Neural cell (in vitro differentiated cells): ENCODE results near the gene GPR139. TPM values are rescaled to one million over a fixed set of nuclear protein-coding genes. Genes with fewer than 3 reads are reported as not detected.

Experiments used
- H2AFZ ChIP-seq: fragments of 200-600, 300-800 bp; sonication (generic), shearing (Covaris generic); 2 replicates; pipeline ENCODE4 v1.6.0; 2014; ENCODE audit warnings: low read depth, mild to moderate bottlenecking, antibody characterized with exemption, low read length, moderate library complexity
- H3F3A ChIP-seq: fragments of 200-600 bp; shearing (Covaris generic); 2 replicates; pipeline ENCODE4 v1.6.1; 2016; ENCODE audit warnings: mild to moderate bottlenecking, moderate library complexity, mixed read lengths, antibody characterized with exemption, low read length; ENCODE audit not compliant: insufficient read depth, poor library complexity, severe bottlenecking
- H3K27ac ChIP-seq: fragments of 200-600, 300-800 bp; sonication (generic), shearing (Covaris generic); 2 replicates; pipeline ENCODE4 v1.5.1; 2014; ENCODE audit warnings: mild to moderate bottlenecking, low read length, moderate library complexity
- H3K27me3 ChIP-seq: fragments of 300-800, 200-600 bp; sonication (generic), shearing (Covaris generic); 2 replicates; pipeline ENCODE4 v1.6.0; 2014; ENCODE audit warnings: mild to moderate bottlenecking, low read depth, low read length, moderate library complexity; ENCODE audit not compliant: insufficient read depth
- H3K36me3 ChIP-seq: fragments of 300-800, 200-600 bp; sonication (generic), shearing (Covaris generic); 2 replicates; pipeline ENCODE4 v1.5.1; 2014; ENCODE audit warnings: mild to moderate bottlenecking, antibody characterized with exemption, low read length, moderate library complexity; ENCODE audit not compliant: insufficient read depth
- H3K4me2 ChIP-seq: fragments of 300-800, 200-600 bp; sonication (generic), shearing (Covaris generic); 2 replicates; pipeline ENCODE4 v1.6.0; 2014; ENCODE audit warnings: mild to moderate bottlenecking, low read length
- H3K4me3 ChIP-seq: fragments of 300-800, 200-600 bp; sonication (generic), shearing (Covaris generic); 2 replicates; pipeline ENCODE4 v1.5.1; 2014; ENCODE audit warnings: mild to moderate bottlenecking, low read length, moderate library complexity
- H3K79me2 ChIP-seq: fragments of 200-600 bp; shearing (Covaris generic); replicated peaks from 2 replicates; pipeline ENCODE4 v1.6.0; 2014; ENCODE audit warnings: mild to moderate bottlenecking, low read length, moderate library complexity; ENCODE audit not compliant: insufficient read depth
- H3K9ac ChIP-seq: fragments of 300-800, 200-600 bp; sonication (generic), shearing (Covaris generic); 2 replicates; pipeline ENCODE4 v1.6.1; 2016; ENCODE audit warnings: mild to moderate bottlenecking, low read length, mixed read lengths
- H3K9me2 ChIP-seq: fragments of 200-600 bp; shearing (Covaris generic); 2 replicates; pipeline ENCODE4 v1.6.1; 2016; ENCODE audit warnings: mild to moderate bottlenecking, low read length, mixed read lengths; ENCODE audit not compliant: insufficient read depth
- H3K9me3 ChIP-seq: fragments of 200-600, 300-800 bp; sonication (generic), shearing (Covaris generic); 2 replicates; pipeline ENCODE4 v1.6.1; 2016; ENCODE audit warnings: mild to moderate bottlenecking, mixed run types, low read length, moderate library complexity, mixed read lengths
- H4K20me1 ChIP-seq: fragments of 200-600 bp; shearing (Covaris generic); 2 replicates; pipeline ENCODE4 v1.6.1; 2016; ENCODE audit warnings: mild to moderate bottlenecking, mixed run types; ENCODE audit not compliant: insufficient read depth
- CTCF ChIP-seq: fragments of 450-650 bp; IDR thresholded peaks from 2 replicates; pipeline ENCODE4 v1.5.1; 2014; ENCODE audit warnings: antibody characterized with exemption, mild to moderate bottlenecking, moderate library complexity; ENCODE audit not compliant: poor library complexity, severe bottlenecking
- EP300 ChIP-seq: fragments of 450-650 bp; conservative IDR thresholded peaks from 2 replicates; pipeline ENCODE4 v1.6.1; 2014; ENCODE audit warnings: antibody characterized with exemption, mild to moderate bottlenecking, moderate library complexity; ENCODE audit not compliant: poor library complexity, severe bottlenecking
- EZH2 ChIP-seq: fragments of 200-600, 300-800 bp; shearing (Covaris generic), sonication (generic); IDR thresholded peaks from 2 replicates; pipeline ENCODE4 v1.6.1; 2014; ENCODE audit warnings: antibody characterized with exemption, low read length, borderline replicate concordance, mild to moderate bottlenecking; ENCODE audit not compliant: insufficient read depth, poor library complexity, severe bottlenecking
- MXI1 ChIP-seq: fragments of 450-650 bp; conservative IDR thresholded peaks from 2 replicates; pipeline ENCODE4 v1.6.1; 2014; ENCODE audit warnings: antibody characterized with exemption, mild to moderate bottlenecking; ENCODE audit not compliant: poor library complexity, severe bottlenecking
- POLR2AphosphoS5 ChIP-seq: IDR thresholded peaks from 2 replicates; pipeline ENCODE4 v1.6.1; 2012
- RAD21 ChIP-seq: fragments of 450-650 bp; conservative IDR thresholded peaks from 2 replicates; pipeline ENCODE4 v1.6.1; 2014; ENCODE audit warnings: antibody characterized with exemption, mild to moderate bottlenecking, moderate library complexity
- REST ChIP-seq: IDR thresholded peaks from 2 replicates; pipeline ENCODE4 v1.6.1; 2012; ENCODE audit warnings: borderline replicate concordance
- SMC3 ChIP-seq: fragments of 450-650 bp; conservative IDR thresholded peaks from 2 replicates; pipeline ENCODE4 v1.6.1; 2014; ENCODE audit warnings: antibody characterized with exemption, mild to moderate bottlenecking, moderate library complexity; ENCODE audit not compliant: poor library complexity
- TAF1 ChIP-seq: IDR thresholded peaks from 2 replicates; pipeline ENCODE4 v1.6.1; 2012; ENCODE audit warnings: low read depth
- polyA plus RNA-seq: library from polyadenylated mRNA; depleted of rRNA; stranded (reverse); fragments of >200 nt; gene quantifications from 2 replicates; pipeline ENCODE4 v1.2.3, GENCODE V29; 2014

The GPR139 gene
- polyA plus RNA-seq, 1 donor from 2014 or later = 0.52 TPM

GRCh38 chr16:20061132-20061531 lies 12.6 kb downstream of the GPR139 start:
- H3K79me2 ChIP-seq = no peaks in the 10 kb centered on the region
- H3K9me3 ChIP-seq = no peaks in the 10 kb centered on the region
- no peaks in the 10 kb centered on the region for H4K20me1 ChIP-seq
- no peaks in the 10 kb centered on the region for H3K9me2 ChIP-seq
- H3K4me3 ChIP-seq = no peak overlapping the region
- no peaks in the 10 kb centered on the region for H3K27me3 ChIP-seq
- no peaks in the 10 kb centered on the region for H3F3A ChIP-seq
- H3K27ac ChIP-seq = no peak overlapping the region
- no peak overlapping the region for H2AFZ ChIP-seq
- no peak overlapping the region for H3K4me2 ChIP-seq
- TF ChIP-seq CTCF (no peak), EZH2 (no peak), TAF1 (no peak), REST (no peak), EP300 (no peak), MXI1 (no peak)
- no peak overlapping the region for H3K9ac ChIP-seq
- no peaks in the 10 kb centered on the region for H3K36me3 ChIP-seq

- Histone ChIP-seq H3K79me2 (no peaks in the 10 kb centered on the region), H3K9me3 (no peaks in the 10 kb centered on the region), H3F3A (no peaks in the 10 kb centered on the region), H3K9me2 (no peaks in the 10 kb centered on the region), H3K4me2 (no peak overlapping the region), H3K27ac (no peak overlapping the region), H3K27me3 (no peaks in the 10 kb centered on the region), H2AFZ (no peak overlapping the region), H4K20me1 (no peaks in the 10 kb centered on the region), H3K36me3 (no peaks in the 10 kb centered on the region), H3K9ac (no peak overlapping the region), H3K4me3 (no peak overlapping the region)
- TF ChIP-seq EP300 = no peak
- TF ChIP-seq POLR2AphosphoS5 = no peak
- TF ChIP-seq RAD21 = no peak
- TF ChIP-seq EZH2 = no peak
- no peak for TF ChIP-seq CTCF
- no peak for TF ChIP-seq SMC3
- no peak for TF ChIP-seq REST
- TF ChIP-seq TAF1 = no peak
Measured at GRCh38 chr16:20056436-20056835, 17.3 kb downstream of the GPR139 start.
